DOHH2 (cell line): ENCODE measurements around the gene PSORS1C2.

Experiments used
- H3F3A ChIP-seq: fragments of 200-600 bp; sonication (generic), shearing (Covaris generic); 2 replicates; pipeline ENCODE4 v1.6.0; 2016; ENCODE audit warnings: antibody characterized with exemption, mild to moderate bottlenecking; ENCODE audit not compliant: control insufficient read depth, insufficient read depth
- H3K27ac ChIP-seq: fragments of 200-600 bp; sonication (generic); 2 replicates; pipeline ENCODE4 v1.5.1; 2014; ENCODE audit warnings: low read depth, mild to moderate bottlenecking, low read length, moderate library complexity
- H3K27me3 ChIP-seq: fragments of 200-600 bp; sonication (generic); 2 replicates; pipeline ENCODE4 v1.6.1; 2014; ENCODE audit warnings: mild to moderate bottlenecking, low read length, mixed read lengths; ENCODE audit not compliant: control insufficient read depth
- H3K36me3 ChIP-seq: fragments of 200-600 bp; sonication (generic); 2 replicates; pipeline ENCODE4 v1.6.1; 2014; ENCODE audit warnings: mild to moderate bottlenecking, low read length, moderate library complexity, mixed read lengths; ENCODE audit not compliant: control insufficient read depth
- H3K4me1 ChIP-seq: fragments of 200-600 bp; sonication (generic); 2 replicates; pipeline ENCODE4 v1.6.1; 2014; ENCODE audit warnings: mild to moderate bottlenecking, low read length, mixed read lengths; ENCODE audit not compliant: control insufficient read depth
- H3K4me2 ChIP-seq: fragments of 200-600 bp; sonication (generic); 2 replicates; pipeline ENCODE4 v1.6.0; 2014; ENCODE audit warnings: mild to moderate bottlenecking, low read length, moderate library complexity
- H3K4me3 ChIP-seq: fragments of 200-600 bp; sonication (generic); 2 replicates; pipeline ENCODE4 v1.5.1; 2014; ENCODE audit warnings: mild to moderate bottlenecking, low read length, mixed read lengths
- H3K79me2 ChIP-seq: fragments of 200-600 bp; sonication (generic); 2 replicates; pipeline ENCODE4 v1.6.1; 2014; ENCODE audit warnings: mild to moderate bottlenecking, low read length, mixed read lengths; ENCODE audit not compliant: control insufficient read depth
- H3K9me2 ChIP-seq: fragments of 200-600 bp; sonication (generic); replicated peaks from 2 replicates; pipeline ENCODE4 v1.6.1; 2014; ENCODE audit warnings: mild to moderate bottlenecking, low read length, mixed read lengths; ENCODE audit not compliant: control insufficient read depth
- H3K9me3 ChIP-seq: fragments of 200-600 bp; sonication (generic); 2 replicates; pipeline ENCODE4 v1.6.1; 2014; ENCODE audit warnings: antibody characterized with exemption, low read length, mixed read lengths; ENCODE audit not compliant: control insufficient read depth, insufficient read depth
- H4K20me1 ChIP-seq: fragments of 200-600 bp; sonication (generic); 2 replicates; pipeline ENCODE4 v1.6.0; 2014; ENCODE audit warnings: low read depth, mild to moderate bottlenecking, antibody characterized with exemption, low read length, moderate library complexity; ENCODE audit not compliant: control insufficient read depth, insufficient read depth
- EZH2phosphoT487 ChIP-seq: fragments of 200-600 bp; sonication (generic); IDR thresholded peaks from 2 replicates; pipeline ENCODE4 v1.6.1; 2017; ENCODE audit warnings: borderline replicate concordance, mild to moderate bottlenecking, antibody characterized with exemption, low read length, moderate library complexity, mixed read lengths
- TF ChIP-seq, protein P1 (sequence below): fragments of 200-600 bp; sonication (generic); IDR thresholded peaks from one replicate; pipeline ENCODE4 v1.5.1; 2014; ENCODE audit warnings: antibody characterized with exemption, mild to moderate bottlenecking, low read depth, low read length; ENCODE audit not compliant: poor library complexity, severe bottlenecking

Gene PSORS1C2

DNA sequence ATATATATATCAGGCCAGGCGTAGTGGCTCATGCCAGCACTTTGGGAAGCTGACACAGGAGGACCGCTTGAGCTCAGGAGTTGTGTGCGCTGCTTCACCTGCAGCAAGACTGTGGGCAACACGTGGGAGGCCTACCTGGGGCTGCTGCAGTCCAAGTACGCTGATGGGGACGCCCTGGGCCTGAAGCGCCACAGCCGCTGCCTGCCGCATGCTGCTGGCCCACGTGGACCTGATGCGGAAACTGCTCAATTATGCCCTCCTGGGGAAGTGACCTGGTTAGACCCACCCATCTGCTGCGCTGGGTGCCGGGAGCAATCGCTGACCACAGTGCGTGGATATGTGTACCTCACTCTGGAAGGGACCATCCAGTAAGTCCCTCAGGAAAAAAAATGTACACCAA is 1.8 kb upstream of the PSORS1C2 start:
- H3F3A ChIP-seq = no peaks in the 10 kb centered on the region
- H3K27me3 ChIP-seq = no peaks in the 10 kb centered on the region
- H3K36me3 ChIP-seq = peaks cover 12% of the 10 kb centered on the region
- no peak overlapping the region for H3K27ac ChIP-seq
- peaks cover 5% of the 10 kb centered on the region for H3K4me1 ChIP-seq
- no peaks in the 10 kb centered on the region for H4K20me1 ChIP-seq
- no peaks in the 10 kb centered on the region for H3K9me3 ChIP-seq
- H3K4me3 ChIP-seq = no peak overlapping the region
- no peak overlapping the region for H3K4me2 ChIP-seq
- TF ChIP-seq, protein P1, sequence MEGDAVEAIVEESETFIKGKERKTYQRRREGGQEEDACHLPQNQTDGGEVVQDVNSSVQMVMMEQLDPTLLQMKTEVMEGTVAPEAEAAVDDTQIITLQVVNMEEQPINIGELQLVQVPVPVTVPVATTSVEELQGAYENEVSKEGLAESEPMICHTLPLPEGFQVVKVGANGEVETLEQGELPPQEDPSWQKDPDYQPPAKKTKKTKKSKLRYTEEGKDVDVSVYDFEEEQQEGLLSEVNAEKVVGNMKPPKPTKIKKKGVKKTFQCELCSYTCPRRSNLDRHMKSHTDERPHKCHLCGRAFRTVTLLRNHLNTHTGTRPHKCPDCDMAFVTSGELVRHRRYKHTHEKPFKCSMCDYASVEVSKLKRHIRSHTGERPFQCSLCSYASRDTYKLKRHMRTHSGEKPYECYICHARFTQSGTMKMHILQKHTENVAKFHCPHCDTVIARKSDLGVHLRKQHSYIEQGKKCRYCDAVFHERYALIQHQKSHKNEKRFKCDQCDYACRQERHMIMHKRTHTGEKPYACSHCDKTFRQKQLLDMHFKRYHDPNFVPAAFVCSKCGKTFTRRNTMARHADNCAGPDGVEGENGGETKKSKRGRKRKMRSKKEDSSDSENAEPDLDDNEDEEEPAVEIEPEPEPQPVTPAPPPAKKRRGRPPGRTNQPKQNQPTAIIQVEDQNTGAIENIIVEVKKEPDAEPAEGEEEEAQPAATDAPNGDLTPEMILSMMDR = no peak
- TF ChIP-seq EZH2phosphoT487 = no peak
- no peaks in the 10 kb centered on the region for H3K79me2 ChIP-seq
- no peaks in the 10 kb centered on the region for H3K9me2 ChIP-seq

DNA sequence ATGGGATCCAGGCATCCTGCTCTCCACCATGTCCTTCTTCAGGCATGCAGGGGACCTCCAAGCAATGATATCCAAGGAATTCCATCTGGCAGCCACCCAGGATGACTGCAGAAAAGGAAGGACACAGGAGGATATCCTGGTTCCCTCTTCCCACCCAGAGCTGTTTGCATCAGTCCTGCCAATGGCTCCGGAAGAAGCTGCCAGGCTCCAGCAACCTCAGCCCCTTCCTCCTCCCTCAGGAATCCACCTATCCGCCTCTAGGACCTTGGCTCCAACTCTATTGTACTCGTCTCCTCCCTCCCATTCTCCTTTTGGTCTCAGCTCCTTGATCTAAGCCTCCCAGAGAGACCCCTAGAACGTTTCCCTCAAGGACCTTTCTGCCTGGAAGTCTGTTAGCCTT is 733 bp upstream of the PSORS1C2 start:
- Histone ChIP-seq H4K20me1 (no peaks in the 10 kb centered on the region), H3K27ac (no peak overlapping the region), H3K4me2 (no peak overlapping the region), H3K36me3 (peaks cover 11% of the 10 kb centered on the region), H3K4me3 (no peak overlapping the region), H3K9me2 (no peaks in the 10 kb centered on the region), H3F3A (no peaks in the 10 kb centered on the region), H3K9me3 (no peaks in the 10 kb centered on the region), H3K27me3 (no peaks in the 10 kb centered on the region), H3K79me2 (no peaks in the 10 kb centered on the region), H3K4me1 (peaks cover 5% of the 10 kb centered on the region)
- TF ChIP-seq, protein P1 = no peak
- no peak for TF ChIP-seq EZH2phosphoT487

DNA sequence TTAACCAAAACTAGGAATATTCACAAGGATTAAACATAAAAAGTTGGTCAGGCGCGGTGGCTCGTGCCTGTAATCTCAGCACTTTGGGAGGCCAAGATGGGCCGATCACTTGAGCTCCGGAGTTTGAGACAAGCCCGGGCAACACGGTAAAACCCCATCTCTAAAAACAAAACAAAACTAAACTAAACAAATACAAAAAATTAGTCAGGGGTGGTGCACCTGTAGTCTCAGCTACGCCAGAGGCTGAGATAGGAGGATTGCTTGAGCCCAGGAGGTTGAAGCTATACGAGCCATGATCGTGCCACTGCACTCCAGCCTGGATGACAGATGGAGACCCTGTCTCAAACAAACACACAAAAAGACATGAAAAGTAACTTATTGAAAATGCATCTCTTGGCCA is 3.2 kb downstream of the PSORS1C2 start:
- TF ChIP-seq EZH2phosphoT487 = no peak
- TF ChIP-seq, protein P1 = no peak

DNA sequence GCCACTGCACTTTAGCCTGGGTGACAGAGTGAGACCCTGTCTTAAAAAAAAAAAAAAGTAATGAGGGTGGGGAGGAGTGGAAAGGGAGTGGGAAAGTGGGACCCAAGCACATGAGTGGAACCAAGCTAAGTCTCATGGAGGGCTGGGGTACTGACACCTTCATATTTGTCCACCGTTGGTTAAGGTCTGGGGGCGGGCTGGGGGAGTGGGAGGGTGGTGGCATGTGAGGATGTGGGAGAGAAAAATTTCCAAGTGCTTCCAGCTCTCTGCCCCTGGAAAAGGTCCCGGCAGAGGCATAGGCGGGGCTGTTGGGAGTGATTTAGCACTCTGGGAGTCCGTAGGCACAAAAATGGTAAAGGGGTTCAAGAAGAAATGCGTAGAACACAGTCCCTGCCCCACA is 6.1 kb downstream of the PSORS1C2 start:
- Histone ChIP-seq H3K4me1 (peaks cover 4% of the 10 kb centered on the region), H3K9me3 (no peaks in the 10 kb centered on the region), H3F3A (no peaks in the 10 kb centered on the region), H3K36me3 (no peaks in the 10 kb centered on the region), H3K79me2 (no peaks in the 10 kb centered on the region), H3K27me3 (peaks cover 13% of the 10 kb centered on the region), H4K20me1 (no peaks in the 10 kb centered on the region), H3K4me2 (no peak overlapping the region), H3K9me2 (no peaks in the 10 kb centered on the region), H3K4me3 (no peak overlapping the region), H3K27ac (no peak overlapping the region)
- TF ChIP-seq, protein P1 = no peak
- TF ChIP-seq EZH2phosphoT487 = no peak

More for the DNA sequence above, 3.2 kb downstream of the PSORS1C2 start:
- H3F3A ChIP-seq = no peaks in the 10 kb centered on the region
- no peaks in the 10 kb centered on the region for H3K9me3 ChIP-seq
- H3K4me1 ChIP-seq = peaks cover 5% of the 10 kb centered on the region
- H3K79me2 ChIP-seq = no peaks in the 10 kb centered on the region
- H3K27ac ChIP-seq = no peak overlapping the region
- no peaks in the 10 kb centered on the region for H3K27me3 ChIP-seq
- H3K9me2 ChIP-seq = no peaks in the 10 kb centered on the region
- H3K4me2 ChIP-seq = no peak overlapping the region
- H3K36me3 ChIP-seq = no peaks in the 10 kb centered on the region
- no peaks in the 10 kb centered on the region for H4K20me1 ChIP-seq
- no peak overlapping the region for H3K4me3 ChIP-seq
